H1 (cell line): ENCODE results near the gene B3GALT5. TPM values are rescaled to one million over a fixed set of nuclear protein-coding genes. Genes with fewer than 3 reads are reported as not detected.

Experiments used
- HDAC6 ChIP-seq: IDR thresholded peaks from one replicate; pipeline ENCODE4 v1.7.1; 2012; ENCODE audit warnings: low read depth, mild to moderate bottlenecking, inconsistent platforms, low read length, moderate library complexity
- polyA plus RNA-seq, 7 experiments: library from polyadenylated mRNA; depleted of rRNA in 3 of 7; stranded (reverse) in 5 of 7; unstranded in 2 of 7; fragments of >200 nt in 5 of 7; fragments of 200-250 nt in 2 of 7; gene quantifications; 1 replicate in 5 of 7; 2 replicates in 1 of 7; 4 replicates in 1 of 7; pipeline versions ENCODE4 v1.2.1 to v1.2.3, GENCODE V29; 2011 to 2013; ENCODE audit warnings: missing spikeins in 2 of 7, mixed read lengths in 2 of 7
- total RNA-seq: library from RNA; stranded (reverse); fragmentation: NEBNext Ultra II Directional; extraction: Animal tissue kit (Norgen Biotek cat#: 25700); gene quantifications from 2 replicates; pipeline ENCODE4 v1.2.1, GENCODE V29; 2021

B3GALT5 gene
- total and polyA plus RNA-seq, 2 of the 8 experiments (the other 6 are each of a cell fraction or from before 2014, with no cell fraction given) = 11.9 to 25.1 TPM

DNA sequence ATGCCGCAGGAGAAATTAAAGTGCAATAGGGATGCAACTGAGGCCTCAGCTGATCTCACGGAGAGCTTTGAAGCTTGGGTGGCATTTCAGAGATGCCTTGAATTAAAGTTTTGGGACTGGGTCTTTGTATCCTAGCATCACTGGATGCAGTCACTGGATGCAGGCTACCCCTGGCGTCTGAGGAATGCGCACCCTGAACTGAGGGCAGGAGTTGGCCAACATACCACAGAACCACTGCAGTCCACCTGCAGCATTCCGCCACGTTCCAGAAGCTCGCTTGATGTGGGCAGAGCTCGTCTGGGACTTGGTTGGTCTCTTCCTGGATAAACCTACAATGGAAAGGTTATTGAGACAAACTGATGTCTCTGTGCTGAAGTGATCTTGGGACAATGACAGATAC is 98.1 kb downstream of the B3GALT5 start (continued):
- no peak for TF ChIP-seq HDAC6
- TF ChIP-seq, all 59 proteins: peak for 0
